CD14-positive monocyte (primary cell): ENCODE data around the gene HAL. TPM values are rescaled to one million over a fixed set of nuclear protein-coding genes. Genes with fewer than 3 reads are reported as not detected.

ENCODE experiments used
- DNase-seq, 3 donors: peaks; one replicate each; pipeline ENCODE4 v3.0.0-alpha.2; 2011 to 2022
- H2AFZ ChIP-seq: 2 replicates; pipeline ENCODE4 v1.6.0; 2012; ENCODE audit warnings: mild to moderate bottlenecking, low read depth, low read length, inconsistent platforms; ENCODE audit not compliant: insufficient read depth, poor library complexity, severe bottlenecking
- H3K27ac ChIP-seq, 2 donors: 1 replicate in 1 of 2; 2 replicates in 1 of 2; pipeline ENCODE4 v1.5.1; 2012 to 2013; ENCODE audit warnings: low read length in 2 of 2, control low read depth in 1 of 2, inconsistent platforms in 1 of 2, low read depth in 1 of 2, mild to moderate bottlenecking in 1 of 2
- H3K27me3 ChIP-seq, 2 donors: one replicate each; pipeline versions ENCODE4 v1.6.0 to v1.6.1; 2011 to 2013; ENCODE audit warnings: low read length in 2 of 2; ENCODE audit not compliant: control insufficient read depth in 2 of 2, insufficient read depth in 2 of 2
- H3K36me3 ChIP-seq, 2 donors: replicated peaks in 1 of 2; 1 replicate in 1 of 2; 2 replicates in 1 of 2; pipeline versions ENCODE4 v1.5.1 to v1.6.1; 2012 to 2013; ENCODE audit warnings: low read length in 2 of 2, control low read depth in 1 of 2, inconsistent platforms in 1 of 2, mild to moderate bottlenecking in 1 of 2; ENCODE audit not compliant: insufficient read depth in 2 of 2, control insufficient read depth in 1 of 2
- H3K4me1 ChIP-seq, 2 donors: 1 replicate in 1 of 2; 2 replicates in 1 of 2; pipeline versions ENCODE4 v1.5.1 to v1.6.1; 2012 to 2013; ENCODE audit warnings: low read length in 2 of 2, control low read depth in 1 of 2, inconsistent platforms in 1 of 2, mild to moderate bottlenecking in 1 of 2, moderate library complexity in 1 of 2; ENCODE audit not compliant: insufficient read depth in 2 of 2, control insufficient read depth in 1 of 2
- H3K4me2 ChIP-seq: replicated peaks from 2 replicates; pipeline ENCODE3; 2012; ENCODE audit warnings: low read length, moderate library complexity, mild to moderate bottlenecking; ENCODE audit not compliant: poor library complexity, severe bottlenecking; ENCODE audit errors: extremely low read depth
- H3K4me3 ChIP-seq, 3 experiments: fragments of 200-600 bp in 1 of 3; sonication (generic) in 1 of 3; replicated peaks in 1 of 3; 1 replicate in 2 of 3; 2 replicates in 1 of 3; pipeline ENCODE4 v1.5.1; 2011 to 2013; ENCODE audit warnings: low read length in 3 of 3, mild to moderate bottlenecking in 3 of 3, control low read depth in 2 of 3, low read depth in 2 of 3, inconsistent platforms in 1 of 3, moderate library complexity in 1 of 3
- H3K79me2 ChIP-seq: 2 replicates; pipeline ENCODE4 v1.6.0; 2012; ENCODE audit warnings: mild to moderate bottlenecking, control low read depth, inconsistent platforms, low read length, moderate library complexity; ENCODE audit not compliant: insufficient read depth
- H3K9ac ChIP-seq: 2 replicates; pipeline ENCODE4 v1.6.0; 2017; ENCODE audit warnings: low read length, mild to moderate bottlenecking; ENCODE audit not compliant: insufficient read depth, poor library complexity, severe bottlenecking
- H3K9me3 ChIP-seq, 2 donors: replicated peaks in 1 of 2; 1 replicate in 1 of 2; 2 replicates in 1 of 2; pipeline versions ENCODE4 v1.5.1 to v1.6.1; 2012 to 2013; ENCODE audit warnings: low read length in 2 of 2, control low read depth in 1 of 2; ENCODE audit not compliant: control insufficient read depth in 1 of 2, insufficient read depth in 1 of 2
- H4K20me1 ChIP-seq: 2 replicates; pipeline ENCODE4 v1.6.0; 2012; ENCODE audit warnings: mild to moderate bottlenecking, low read length, control low read depth, moderate library complexity; ENCODE audit not compliant: insufficient read depth
- H3K27ac Mint-ChIP-seq, 7 donors: one replicate each; pipeline ENCODE4 v1.8.0; 2020; ENCODE audit warnings: mild to moderate bottlenecking in 7 of 7, mixed read lengths in 7 of 7, moderate library complexity in 6 of 7, inconsistent platforms in 2 of 7
- H3K27me3 Mint-ChIP-seq, 3 donors: one replicate each; pipeline ENCODE4 v1.8.0; 2021 to 2022; ENCODE audit warnings: low read depth in 3 of 3, mild to moderate bottlenecking in 3 of 3, mixed read lengths in 3 of 3, moderate library complexity in 3 of 3, inconsistent platforms in 1 of 3
- H3K36me3 Mint-ChIP-seq, 2 donors: one replicate each; pipeline ENCODE4 v1.8.0; 2020; ENCODE audit warnings: mixed read lengths in 2 of 2, inconsistent platforms in 1 of 2, mild to moderate bottlenecking in 1 of 2
- H3K4me1 Mint-ChIP-seq: one replicate; pipeline ENCODE4 v1.8.0; 2020; ENCODE audit warnings: mild to moderate bottlenecking, mixed read lengths
- H3K4me3 Mint-ChIP-seq, 2 donors: one replicate each; pipeline ENCODE4 v1.8.0; 2020; ENCODE audit warnings: mild to moderate bottlenecking in 2 of 2, mixed read lengths in 2 of 2, moderate library complexity in 1 of 2
- H3K9me3 Mint-ChIP-seq, 7 donors: one replicate each; pipeline ENCODE4 v1.8.0; 2020 to 2022; ENCODE audit warnings: mixed read lengths in 7 of 7, mild to moderate bottlenecking in 6 of 7, moderate library complexity in 6 of 7, inconsistent platforms in 2 of 7
- CTCF ChIP-seq: fragments of 200-600 bp; IDR thresholded peaks from one replicate; pipeline ENCODE4 v1.8.0; 2022; ENCODE audit warnings: antibody characterized with exemption, mild to moderate bottlenecking
- WGBS: methylation state at CpG from one replicate; pipeline ENCODE4 v1.1.5; 2013; ENCODE audit warnings: missing lambda C conversion rate; ENCODE audit not compliant: insufficient coverage; 5-methylcytosine and 5-hydroxymethylcytosine counted together
- intact Hi-C, 2 donors: fragments of 100-400 bp; cut with micrococcal nuclease; formaldehyde crosslinking; loops; one replicate each; pipeline versions ENCODE4 v1.15.0 to v1.15.1; 2023
- polyA plus RNA-seq, 3 donors: library from polyadenylated mRNA; depleted of rRNA in 1 of 3; unstranded in 2 of 3; stranded (reverse) in 1 of 3; fragments of 300-500 nt in 2 of 3; fragments of >200 nt in 1 of 3; fragmentation: Illumina TruSeq in 2 of 3; gene quantifications; 1 replicate in 2 of 3; 2 replicates in 1 of 3; pipeline ENCODE4 v1.2.3, GENCODE V29; 2012 to 2021

HAL gene
- polyA plus RNA-seq, 3 donors, result 28.0 to 42.0 (median 29.2) TPM

- Histone ChIP-seq H2AFZ (no peak overlapping the region), H3K4me1 (no peaks in the 10 kb centered on the region), H3K27me3 (no peaks in the 10 kb centered on the region), H4K20me1 (no peaks in the 10 kb centered on the region), H3K79me2 (no peaks in the 10 kb centered on the region), H3K9ac (no peak overlapping the region), H3K4me2 (no peak overlapping the region), H3K36me3 (peaks cover 79 to 100% of the 10 kb centered on the region in 2 donors), H3K9me3 (no peaks in the 10 kb centered on the region), H3K27ac (no peak overlapping the region), H3K4me3 (no peak overlapping the region)
- Mint-ChIP-seq H3K9me3 (no peaks in the 10 kb centered on the region), H3K36me3 (peaks cover 71 to 96% of the 10 kb centered on the region in 2 donors), H3K27ac (no peak overlapping the region), H3K4me3 (no peak overlapping the region), H3K27me3 (no peaks in the 10 kb centered on the region), H3K4me1 (peaks cover 4% of the 10 kb centered on the region)
- intact Hi-C loops, result no loop called here
- WGBS, result no CpG with 5 or more reads among the region's 1 CpG
- TF ChIP-seq CTCF, result no peak
- DNase-seq, result no peak
Observed at GRCh38 chr12:95984682-95985081, 11.5 kb downstream of the HAL start.

- no peaks in the 10 kb centered on the region for H3K79me2 ChIP-seq
- H3K36me3 ChIP-seq, result peaks cover 81 to 100% of the 10 kb centered on the region in 2 donors
- no peak for DNase-seq
- no peaks in the 10 kb centered on the region for H3K4me1 ChIP-seq
- Mint-ChIP-seq H3K9me3 (no peaks in the 10 kb centered on the region), H3K4me3 (no peak overlapping the region), H3K36me3 (peaks cover 69 to 96% of the 10 kb centered on the region in 2 donors), H3K4me1 (no peaks in the 10 kb centered on the region), H3K27ac (no peak overlapping the region), H3K27me3 (no peaks in the 10 kb centered on the region)
- WGBS, result no CpG with 5 or more reads among the region's 1 CpG
- H4K20me1 ChIP-seq, result no peaks in the 10 kb centered on the region
- H3K9ac ChIP-seq, result no peak overlapping the region
- no peak overlapping the region for H3K4me2 ChIP-seq
- no peak overlapping the region for H2AFZ ChIP-seq
- H3K9me3 ChIP-seq, result no peaks in the 10 kb centered on the region
- no peak overlapping the region for H3K27ac ChIP-seq
- TF ChIP-seq CTCF, result no peak
- H3K27me3 ChIP-seq, result no peaks in the 10 kb centered on the region
- intact Hi-C loops, result no loop called here
- no peak overlapping the region for H3K4me3 ChIP-seq
Observed at GRCh38 chr12:95982602-95983001, 13.5 kb downstream of the HAL start.
